SK-N-SH (cell line): ENCODE data around the gene KISS1R.

Experiments used
- FOXJ3 ChIP-seq: sonication (generic); formaldehyde crosslinking; IDR thresholded peaks from 2 replicates; pipeline ENCODE4 v1.5.1; 2020; ENCODE audit warnings: mild to moderate bottlenecking, missing genetic modification reagents
- GABPA ChIP-seq: IDR thresholded peaks from 2 replicates; pipeline ENCODE4 v1.4.0; 2012; ENCODE audit warnings: low read depth, mild to moderate bottlenecking
- REST ChIP-seq: IDR thresholded peaks from 2 replicates; pipeline ENCODE4 v1.6.1; 2012; ENCODE audit warnings: mild to moderate bottlenecking, low read depth, low read length, moderate library complexity
- TCF12 ChIP-seq: IDR thresholded peaks from 2 replicates; pipeline ENCODE4 v1.4.0; 2012
- TF ChIP-seq, protein P1 (sequence below): IDR thresholded peaks from 2 replicates; pipeline ENCODE4 v1.4.0; 2012; ENCODE audit warnings: low read depth
- TF ChIP-seq, protein P2 (sequence below): fragments of 150-350 bp; IDR thresholded peaks from 2 replicates; pipeline ENCODE4 v1.6.1; 2016; ENCODE audit warnings: mild to moderate bottlenecking, low read depth, low read length
- TF ChIP-seq, protein P3 (sequence below): fragments of 200-600 bp; sonication (generic); IDR thresholded peaks from 2 replicates; pipeline ENCODE4 v1.6.1; 2017; ENCODE audit warnings: antibody characterized with exemption, mild to moderate bottlenecking, moderate library complexity

DNA sequence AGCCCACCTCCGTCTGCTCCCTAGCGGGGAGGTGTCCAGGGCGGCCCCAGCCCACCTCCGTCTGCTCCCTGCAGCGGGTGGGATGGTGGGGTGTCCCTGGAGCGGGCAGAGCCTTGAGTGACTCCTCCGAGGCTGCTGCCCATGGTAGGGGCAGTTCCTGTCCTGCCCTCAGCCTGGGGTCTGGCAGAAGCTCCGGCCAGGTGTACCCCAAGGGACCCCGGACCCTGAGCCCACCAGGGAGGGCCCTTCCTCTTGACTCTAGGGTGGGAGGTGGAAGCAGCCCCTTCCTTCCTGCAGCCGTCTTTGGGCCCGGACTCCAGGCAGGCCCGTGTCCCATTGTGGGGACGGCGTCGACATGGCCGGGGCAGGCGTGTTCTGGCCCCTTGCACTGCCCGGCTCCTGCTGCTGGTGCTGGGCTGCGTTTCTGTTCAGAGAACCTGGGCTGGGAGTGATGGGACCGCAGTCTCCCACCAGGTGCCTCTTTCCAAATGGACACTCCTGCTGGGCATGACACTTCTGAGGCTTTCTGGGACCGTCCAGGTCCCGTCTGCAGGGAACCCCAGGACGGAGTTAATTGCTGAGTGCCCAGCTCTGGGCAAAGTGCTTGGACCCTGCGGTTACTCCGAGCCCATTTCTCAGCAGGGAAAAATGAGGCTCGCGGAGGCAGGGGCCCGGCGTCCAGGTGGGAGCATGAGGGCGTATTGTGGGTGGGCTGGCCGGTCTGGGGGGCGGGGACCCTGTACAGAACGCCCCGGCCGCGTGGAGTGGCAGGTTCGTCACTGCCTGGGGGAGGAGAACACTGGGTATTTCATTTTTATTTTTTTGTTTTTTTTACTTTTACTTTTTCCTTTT lies 28.5 kb downstream of the KISS1R start:
- TF ChIP-seq, protein P1, sequence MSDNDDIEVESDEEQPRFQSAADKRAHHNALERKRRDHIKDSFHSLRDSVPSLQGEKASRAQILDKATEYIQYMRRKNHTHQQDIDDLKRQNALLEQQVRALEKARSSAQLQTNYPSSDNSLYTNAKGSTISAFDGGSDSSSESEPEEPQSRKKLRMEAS, result no peak
- TF ChIP-seq, protein P2, sequence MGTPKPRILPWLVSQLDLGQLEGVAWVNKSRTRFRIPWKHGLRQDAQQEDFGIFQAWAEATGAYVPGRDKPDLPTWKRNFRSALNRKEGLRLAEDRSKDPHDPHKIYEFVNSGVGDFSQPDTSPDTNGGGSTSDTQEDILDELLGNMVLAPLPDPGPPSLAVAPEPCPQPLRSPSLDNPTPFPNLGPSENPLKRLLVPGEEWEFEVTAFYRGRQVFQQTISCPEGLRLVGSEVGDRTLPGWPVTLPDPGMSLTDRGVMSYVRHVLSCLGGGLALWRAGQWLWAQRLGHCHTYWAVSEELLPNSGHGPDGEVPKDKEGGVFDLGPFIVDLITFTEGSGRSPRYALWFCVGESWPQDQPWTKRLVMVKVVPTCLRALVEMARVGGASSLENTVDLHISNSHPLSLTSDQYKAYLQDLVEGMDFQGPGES, result no peak
- TF ChIP-seq, protein P3, sequence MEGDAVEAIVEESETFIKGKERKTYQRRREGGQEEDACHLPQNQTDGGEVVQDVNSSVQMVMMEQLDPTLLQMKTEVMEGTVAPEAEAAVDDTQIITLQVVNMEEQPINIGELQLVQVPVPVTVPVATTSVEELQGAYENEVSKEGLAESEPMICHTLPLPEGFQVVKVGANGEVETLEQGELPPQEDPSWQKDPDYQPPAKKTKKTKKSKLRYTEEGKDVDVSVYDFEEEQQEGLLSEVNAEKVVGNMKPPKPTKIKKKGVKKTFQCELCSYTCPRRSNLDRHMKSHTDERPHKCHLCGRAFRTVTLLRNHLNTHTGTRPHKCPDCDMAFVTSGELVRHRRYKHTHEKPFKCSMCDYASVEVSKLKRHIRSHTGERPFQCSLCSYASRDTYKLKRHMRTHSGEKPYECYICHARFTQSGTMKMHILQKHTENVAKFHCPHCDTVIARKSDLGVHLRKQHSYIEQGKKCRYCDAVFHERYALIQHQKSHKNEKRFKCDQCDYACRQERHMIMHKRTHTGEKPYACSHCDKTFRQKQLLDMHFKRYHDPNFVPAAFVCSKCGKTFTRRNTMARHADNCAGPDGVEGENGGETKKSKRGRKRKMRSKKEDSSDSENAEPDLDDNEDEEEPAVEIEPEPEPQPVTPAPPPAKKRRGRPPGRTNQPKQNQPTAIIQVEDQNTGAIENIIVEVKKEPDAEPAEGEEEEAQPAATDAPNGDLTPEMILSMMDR, result no peak
- TF ChIP-seq FOXJ3 (CRISPR knock-in tag) (no peak), GABPA (no peak), REST (no peak), TCF12 (no peak)
